DOHH2 (cell line): ENCODE measurements around the gene ADTRP.

ENCODE experiments used
- EZH2phosphoT487 ChIP-seq: fragments of 200-600 bp; sonication (generic); IDR thresholded peaks from 2 replicates; pipeline ENCODE4 v1.6.1; 2017; ENCODE audit warnings: borderline replicate concordance, mild to moderate bottlenecking, antibody characterized with exemption, low read length, moderate library complexity, mixed read lengths
- TF ChIP-seq, protein P1 (sequence below): fragments of 200-600 bp; sonication (generic); IDR thresholded peaks from one replicate; pipeline ENCODE4 v1.5.1; 2014; ENCODE audit warnings: antibody characterized with exemption, mild to moderate bottlenecking, low read depth, low read length; ENCODE audit not compliant: poor library complexity, severe bottlenecking

DNA sequence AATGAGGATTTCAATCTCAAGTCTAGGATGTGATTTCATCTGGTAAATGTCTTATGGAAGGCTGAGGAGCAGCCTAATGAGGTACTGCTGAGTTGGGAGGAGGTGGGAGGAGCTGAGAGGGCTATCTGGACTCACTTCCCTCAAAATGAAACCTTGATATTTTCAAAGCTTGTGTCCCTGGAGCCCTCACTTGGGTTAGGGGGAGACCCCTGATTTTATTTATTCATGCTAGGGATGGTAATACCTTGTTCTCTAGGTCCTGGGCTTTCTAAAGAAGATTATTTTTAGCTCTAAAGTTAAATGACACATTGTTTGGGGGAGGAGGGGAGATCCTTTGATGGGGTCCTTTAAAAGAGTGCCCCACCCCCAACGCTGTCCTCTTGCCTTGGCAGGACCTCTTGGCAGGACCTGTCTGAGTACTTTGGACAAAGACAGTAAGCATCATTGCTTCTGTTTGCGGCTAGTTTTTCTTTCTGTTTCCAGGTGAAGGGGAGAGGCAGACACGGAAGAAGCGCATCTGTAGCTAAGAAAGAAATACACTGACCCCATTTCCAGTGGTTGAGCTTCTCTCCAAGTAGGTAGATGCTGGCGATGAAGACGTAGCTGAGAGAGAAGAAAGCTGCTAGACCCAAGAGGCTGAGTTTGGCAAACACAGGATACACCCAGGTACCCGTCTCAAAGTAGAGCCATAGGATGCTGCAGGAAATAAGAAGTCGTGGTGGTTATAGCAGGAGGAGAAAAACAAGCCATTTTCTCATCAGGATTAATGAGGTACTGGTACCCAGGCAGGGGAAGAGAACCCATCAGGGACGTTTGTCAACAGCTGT, 55.6 kb downstream of the ADTRP start:
- TF ChIP-seq, protein P1, sequence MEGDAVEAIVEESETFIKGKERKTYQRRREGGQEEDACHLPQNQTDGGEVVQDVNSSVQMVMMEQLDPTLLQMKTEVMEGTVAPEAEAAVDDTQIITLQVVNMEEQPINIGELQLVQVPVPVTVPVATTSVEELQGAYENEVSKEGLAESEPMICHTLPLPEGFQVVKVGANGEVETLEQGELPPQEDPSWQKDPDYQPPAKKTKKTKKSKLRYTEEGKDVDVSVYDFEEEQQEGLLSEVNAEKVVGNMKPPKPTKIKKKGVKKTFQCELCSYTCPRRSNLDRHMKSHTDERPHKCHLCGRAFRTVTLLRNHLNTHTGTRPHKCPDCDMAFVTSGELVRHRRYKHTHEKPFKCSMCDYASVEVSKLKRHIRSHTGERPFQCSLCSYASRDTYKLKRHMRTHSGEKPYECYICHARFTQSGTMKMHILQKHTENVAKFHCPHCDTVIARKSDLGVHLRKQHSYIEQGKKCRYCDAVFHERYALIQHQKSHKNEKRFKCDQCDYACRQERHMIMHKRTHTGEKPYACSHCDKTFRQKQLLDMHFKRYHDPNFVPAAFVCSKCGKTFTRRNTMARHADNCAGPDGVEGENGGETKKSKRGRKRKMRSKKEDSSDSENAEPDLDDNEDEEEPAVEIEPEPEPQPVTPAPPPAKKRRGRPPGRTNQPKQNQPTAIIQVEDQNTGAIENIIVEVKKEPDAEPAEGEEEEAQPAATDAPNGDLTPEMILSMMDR = no peak
- no peak for TF ChIP-seq EZH2phosphoT487
